ENCODE results near the gene PPIL6. TPM values are rescaled to one million over a fixed set of nuclear protein-coding genes. Genes with fewer than 3 reads are reported as not detected.

The PPIL6 gene
- total RNA-seq, 1 experiment from 2014 or later: 0.61 TPM

- TF ChIP-seq CTCF (IDR thresholded peaks at IDR 0.05): no peak
Observed at GRCh38 chr6:109456111-109456583, 15.7 kb upstream of the PPIL6 start (continued).

GRCh38 chr6:109455437-109456110 is 15.1 kb upstream of the PPIL6 start, which contains the start of gene MICAL1:
TSS of gene MICAL1 (minus strand) at chr6:109455772. CDS start at chr6:109454196, 1,576 bp downstream.
- TF ChIP-seq USF2 (CRISPR knock-in tag; IDR thresholded peaks at IDR 0.05) (0 out of 2 replicates have a peak, but pooled peaks have one; percentile 6), ETV6 (CRISPR knock-in tag; IDR thresholded peaks at IDR 0.05) (no peak), MYBL2 (CRISPR knock-in tag; IDR thresholded peaks at IDR 0.05) (0 out of 2 replicates have a peak, but pooled peaks have one; percentile 4), ZNF219 (CRISPR knock-in tag; IDR thresholded peaks at IDR 0.05; ENCODE audit: borderline replicate concordance) (peak; percentile 78; the same call in 1 of the 2 replicates), ESRRA (CRISPR knock-in tag; IDR thresholded peaks at IDR 0.05; ENCODE audit: borderline replicate concordance) (peak; percentile 57; the same call in 1 of the 2 replicates), ZNF423 (CRISPR knock-in tag; IDR thresholded peaks at IDR 0.05) (peak; percentile 48; the same call in 1 of the 2 replicates), HMGXB4 (CRISPR knock-in tag; IDR thresholded peaks at IDR 0.05) (0 out of 2 replicates have a peak, but pooled peaks have one; percentile 1), NFYB (CRISPR knock-in tag; conservative IDR thresholded peaks at IDR 0.05; ENCODE audit: low read depth) (no peak), KAT7 (CRISPR knock-in tag; IDR thresholded peaks at IDR 0.05; ENCODE audit: borderline replicate concordance) (peak; percentile 16; the same call in 1 of the 2 replicates), ZNF425 (CRISPR knock-in tag; conservative IDR thresholded peaks at IDR 0.05) (no peak), ZNF121 (CRISPR knock-in tag; IDR thresholded peaks at IDR 0.05) (no peak), SP1 (CRISPR knock-in tag; conservative IDR thresholded peaks at IDR 0.05) (0 out of 2 replicates have a peak, but pooled peaks have one; percentile 44), NFE2L1 (CRISPR knock-in tag; IDR thresholded peaks at IDR 0.05) (no peak), ZMAT4 (CRISPR knock-in tag; IDR thresholded peaks at IDR 0.05) (no peak), TEAD1 (CRISPR knock-in tag; IDR thresholded peaks at IDR 0.05) (no peak), MXD4 (CRISPR knock-in tag; IDR thresholded peaks at IDR 0.05; ENCODE audit: borderline replicate concordance) (no peak), SMAD4 (CRISPR knock-in tag; IDR thresholded peaks at IDR 0.05) (no peak), CDX4 (CRISPR knock-in tag; IDR thresholded peaks at IDR 0.05; ENCODE audit: borderline replicate concordance) (no peak)
- H3K4me3 Mint-ChIP-seq: peak within 1 kb of the TSS; percentile 92
- no peaks in the 10 kb centered on the region; the same call in 1 of the 2 replicates for H3K27me3 Mint-ChIP-seq (ENCODE audit: low read depth)
- peak; percentile 66 for DNase-seq (ENCODE audit: low spot score)
- ATAC-seq: peak; percentile 68
- H3K36me3 Mint-ChIP-seq: peaks cover 10% of the 10 kb centered on the region; the same call in 1 of the 2 replicates
- POLR2A ChIA-PET: interaction anchor here (0.9 to 3.3 kb wide), 3 partner anchors 14 to 72 kb away, joined by 3 to 13 read pairs (median 4); partner anchors contain the start of genes PPIL6 and SMPD2
- H3K9me3 Mint-ChIP-seq: no peaks in the 10 kb centered on the region
- CTCF ChIA-PET: interaction anchor here (0.5 to 2.6 kb wide), 9 partner anchors 12 to 1280 kb away, joined by 3 to 24 read pairs (median 4); partner anchors contain the start of genes PPIL6, SMPD2 and ZBTB24
- H3K27ac Mint-ChIP-seq: peak within 1 kb of the TSS; percentile 42
- peaks cover 47% of the 10 kb centered on the region for H3K4me1 Mint-ChIP-seq
